B cell (primary cell): ENCODE data around the gene CDKAL1. TPM values are rescaled to one million over a fixed set of nuclear protein-coding genes. Genes with fewer than 3 reads are reported as not detected.

ENCODE experiments used
- ATAC-seq: fragments of 200-7000 bp; cut with Tn5 transposase; one replicate; pipeline ENCODE4 v1.10.0; 2021; ENCODE audit warnings: low read depth, mild to moderate bottlenecking, moderate number of reproducible peaks, moderate library complexity
- CTCF ChIA-PET: fragments of 350-600 bp; sonication (Branson Sonifier 250); formaldehyde crosslinking; loops from one replicate; lab custom pipeline; 2021; ENCODE audit warnings: antibody characterized with exemption, inconsistent platforms; lab: Charles Lee
- POLR2A ChIA-PET: fragments of 350-600 bp; sonication (Branson Sonifier 250); formaldehyde crosslinking; loops from one replicate; lab custom pipeline; 2021; ENCODE audit warnings: antibody characterized with exemption; lab: Charles Lee
- DNase-seq: peaks from one replicate; pipeline ENCODE4 v3.0.0; 2013
- H2AFZ ChIP-seq: 2 replicates; pipeline ENCODE4 v1.6.1; 2012; ENCODE audit warnings: mild to moderate bottlenecking, low read depth, low read length; ENCODE audit not compliant: insufficient read depth, poor library complexity, severe bottlenecking
- H3K27ac ChIP-seq, 2 donors: 1 replicate in 1 of 2; 2 replicates in 1 of 2; pipeline ENCODE4 v1.5.1; 2012 to 2013; ENCODE audit warnings: low read length in 2 of 2, mild to moderate bottlenecking in 2 of 2, moderate library complexity in 1 of 2
- H3K27me3 ChIP-seq, 4 experiments: fragments of 200-600 bp in 1 of 4; sonication (generic) in 1 of 4; replicated peaks in 1 of 4; 1 replicate in 2 of 4; 2 replicates in 2 of 4; pipeline versions ENCODE4 v1.6.1 to v1.7.0; 2013 to 2016; ENCODE audit warnings: low read length in 3 of 4, mild to moderate bottlenecking in 2 of 4, mixed read lengths in 1 of 4, moderate library complexity in 1 of 4; ENCODE audit not compliant: insufficient read depth in 4 of 4, control insufficient read depth in 3 of 4; ENCODE audit errors: control extremely low read depth in 1 of 4
- H3K36me3 ChIP-seq, 2 experiments: replicated peaks in 1 of 2; 1 replicate in 1 of 2; 2 replicates in 1 of 2; pipeline versions ENCODE4 v1.6.1 to v1.7.1; 2013; ENCODE audit warnings: low read length in 1 of 2; ENCODE audit not compliant: insufficient read depth in 2 of 2, control insufficient read depth in 1 of 2; ENCODE audit errors: control extremely low read depth in 1 of 2, extremely low read depth in 1 of 2
- H3K4me1 ChIP-seq, 2 donors: fragments of 200-600 bp in 1 of 2; sonication (generic) in 1 of 2; 1 replicate in 1 of 2; 2 replicates in 1 of 2; pipeline versions ENCODE4 v1.5.1 to v1.6.1; 2013 to 2017; ENCODE audit warnings: low read length in 2 of 2; ENCODE audit not compliant: control insufficient read depth in 2 of 2, insufficient read depth in 2 of 2
- H3K4me2 ChIP-seq: replicated peaks from 2 replicates; pipeline ENCODE3; 2012; ENCODE audit warnings: mild to moderate bottlenecking, low read depth, low read length; ENCODE audit not compliant: poor library complexity, severe bottlenecking
- H3K4me3 ChIP-seq, 5 experiments: fragments of 200-600 bp in 1 of 5; sonication (generic) in 1 of 5; 1 replicate in 3 of 5; 2 replicates in 2 of 5; pipeline versions ENCODE4 v1.5.1 to v1.7.0; 2011 to 2016; ENCODE audit warnings: low read length in 4 of 5, mild to moderate bottlenecking in 4 of 5, low read depth in 2 of 5, control low read depth in 1 of 5, moderate library complexity in 1 of 5; ENCODE audit not compliant: insufficient read depth in 1 of 5; ENCODE audit errors: control extremely low read depth in 1 of 5, extremely low read depth in 1 of 5
- H3K79me2 ChIP-seq: fragments of 200-600 bp; sonication (generic); one replicate; pipeline ENCODE4 v1.6.0; 2016; ENCODE audit warnings: low read length; ENCODE audit not compliant: control insufficient read depth, insufficient read depth
- H3K9ac ChIP-seq: fragments of 200-600 bp; sonication (generic); 2 replicates; pipeline ENCODE4 v1.6.1; 2017; ENCODE audit warnings: mild to moderate bottlenecking, low read length, moderate library complexity
- H3K9me3 ChIP-seq, 3 donors: one replicate each; pipeline versions ENCODE4 v1.6.1 to v1.7.1; 2013; ENCODE audit warnings: low read length in 2 of 3; ENCODE audit not compliant: control insufficient read depth in 2 of 3, insufficient read depth in 1 of 3; ENCODE audit errors: control extremely low read depth in 1 of 3
- H4K20me1 ChIP-seq: 2 replicates; pipeline ENCODE4 v1.6.0; 2012; ENCODE audit warnings: mild to moderate bottlenecking, low read length; ENCODE audit not compliant: insufficient read depth, control insufficient read depth, poor library complexity, severe bottlenecking
- H3K27ac Mint-ChIP-seq: one replicate; pipeline ENCODE4 v1.8.0; 2021; ENCODE audit warnings: mixed read lengths
- H3K27me3 Mint-ChIP-seq: one replicate; pipeline ENCODE4 v1.8.0; 2021; ENCODE audit warnings: mixed read lengths
- H3K4me1 Mint-ChIP-seq: one replicate; pipeline ENCODE4 v1.8.0; 2021; ENCODE audit warnings: mixed read lengths
- H3K4me3 Mint-ChIP-seq: one replicate; pipeline ENCODE4 v1.8.0; 2021; ENCODE audit warnings: mixed read lengths
- H3K9me3 Mint-ChIP-seq: one replicate; pipeline ENCODE4 v1.8.0; 2022; ENCODE audit warnings: mixed read lengths; ENCODE audit not compliant: insufficient read depth
- CTCF ChIP-seq: fragments of 200-600 bp; IDR thresholded peaks from one replicate; pipeline ENCODE4 v1.8.0; 2022; ENCODE audit warnings: antibody characterized with exemption, mild to moderate bottlenecking
- EZH2 ChIP-seq: IDR thresholded peaks from 2 replicates; pipeline ENCODE4 v1.6.1; 2012; ENCODE audit warnings: borderline replicate concordance, low read depth, mild to moderate bottlenecking, moderate library complexity, low read length; ENCODE audit not compliant: insufficient read depth, poor library complexity, severe bottlenecking
- WGBS: methylation state at CpG from one replicate; pipeline ENCODE4 v1.1.5; 2013; ENCODE audit warnings: missing lambda C conversion rate; ENCODE audit not compliant: insufficient coverage; 5-methylcytosine and 5-hydroxymethylcytosine counted together
- intact Hi-C: fragments of 100-400 bp; cut with micrococcal nuclease; formaldehyde crosslinking; loops from one replicate; pipeline ENCODE4 v1.10.0; 2022
- polyA plus RNA-seq: library from polyadenylated mRNA; depleted of rRNA; stranded (reverse); fragments of >200 nt; gene quantifications from 2 replicates; pipeline ENCODE4 v1.2.3, GENCODE V29; 2012
- total RNA-seq, 2 donors: library from RNA; stranded (reverse); fragments of 120-200 nt in 1 of 2; gene quantifications; 1 replicate in 1 of 2; 2 replicates in 1 of 2; pipeline versions ENCODE4 v1.2.3 to v1.2.4, GENCODE V29; 2013 to 2022

The CDKAL1 gene
- total and polyA plus RNA-seq, 2 donors (not counting 1 experiment from before 2014, with no cell fraction given): 6.1 to 33.3 TPM

GRCh38 chr6:21107796-21108195 is 573.5 kb downstream of the CDKAL1 start:
- WGBS: 93% methylated on average over 2 of the region's 3 CpGs

More at GRCh38 chr6:21107796-21108195, 573.5 kb downstream of the CDKAL1 start:
- H3K79me2 ChIP-seq: no peaks in the 10 kb centered on the region
- Mint-ChIP-seq H3K27ac (no peak overlapping the region), H3K4me1 (peaks cover 26% of the 10 kb centered on the region), H3K27me3 (no peaks in the 10 kb centered on the region), H3K4me3 (no peak overlapping the region), H3K9me3 (no peaks in the 10 kb centered on the region)
- no peak overlapping the region for H2AFZ ChIP-seq
- TF ChIP-seq EZH2: no peak
- no peak for TF ChIP-seq CTCF
- no peaks in the 10 kb centered on the region for H3K36me3 ChIP-seq
- H4K20me1 ChIP-seq: no peaks in the 10 kb centered on the region
- ChIA-PET CTCF (no interaction called here), POLR2A (no interaction called here)
- H3K4me3 ChIP-seq: no peak overlapping the region
- peaks cover 20 to 21% of the 10 kb centered on the region in 2 donors for H3K4me1 ChIP-seq
- ATAC-seq: no peak
- intact Hi-C loops: no loop called here
- H3K9me3 ChIP-seq: no peaks in the 10 kb centered on the region
- H3K9ac ChIP-seq: no peak overlapping the region
- no peak overlapping the region for H3K27ac ChIP-seq
- DNase-seq: no peak
- no peak overlapping the region for H3K4me2 ChIP-seq
- H3K27me3 ChIP-seq: no peaks in the 10 kb centered on the region
